ENCODE data around the gene P3R3URF. TPM values are rescaled to one million over a fixed set of nuclear protein-coding genes. Genes with fewer than 3 reads are reported as not detected.

Gene P3R3URF
- total RNA-seq, 2 donors from 2014 or later, result not detected

DNA sequence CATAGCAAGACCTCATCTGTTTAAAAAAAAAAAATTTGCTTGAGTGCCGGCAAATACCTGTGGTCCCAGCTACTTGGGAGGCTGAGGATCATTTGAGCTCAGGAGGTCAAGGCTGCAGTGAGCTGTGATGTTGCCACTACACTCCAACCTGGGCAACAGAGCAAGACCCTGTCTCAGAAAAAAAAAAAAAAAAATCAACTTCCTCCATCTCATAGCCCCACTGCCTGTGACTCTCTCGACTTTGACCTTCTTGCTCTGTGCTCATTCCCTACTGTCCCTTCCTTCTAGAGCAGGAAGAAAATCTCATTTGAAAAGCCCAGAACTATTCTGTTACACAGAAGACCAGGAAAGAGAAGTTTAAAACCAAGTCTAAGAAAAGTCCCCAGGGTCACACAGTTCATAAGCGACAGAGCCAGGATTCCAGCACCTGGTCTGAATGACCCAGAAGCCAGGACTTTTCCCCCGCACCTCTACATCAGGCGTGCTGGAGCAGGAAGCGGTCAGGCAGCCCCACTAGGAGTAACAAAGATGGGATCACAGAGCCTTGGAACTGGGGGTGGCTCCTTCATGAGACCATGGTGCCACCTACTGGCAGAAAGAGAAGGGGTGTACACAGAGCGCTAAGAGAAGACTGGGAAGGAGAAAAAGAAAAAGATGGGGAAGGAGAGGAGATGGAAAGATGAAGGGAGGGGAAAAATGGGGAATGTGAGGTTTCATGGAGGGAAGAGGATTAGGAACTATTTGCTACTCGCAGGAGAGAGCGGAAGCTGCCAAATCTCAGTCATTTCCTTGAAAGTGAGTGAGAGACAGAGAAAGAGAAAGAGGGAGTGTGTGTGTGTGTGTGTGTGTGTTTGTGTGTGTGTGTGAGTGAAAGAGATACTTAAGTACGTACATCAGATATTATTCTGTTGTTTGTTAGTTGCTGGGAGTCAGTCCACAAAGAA is 3.1 kb upstream of the P3R3URF start:
- Histone ChIP-seq H3K27me3 (ENCODE audit: control insufficient read depth, insufficient read depth, low read length, poor library complexity, severe bottlenecking) (no peaks in the 10 kb centered on the region), H3K27ac (ENCODE audit: low read depth, low read length) (no peak overlapping the region), H3K9me3 (ENCODE audit: control insufficient read depth, low read length) (no peaks in the 10 kb centered on the region), H3K4me1 (ENCODE audit: control insufficient read depth, insufficient read depth, low read length) (no peaks in the 10 kb centered on the region), H3K4me3 (ENCODE audit: low read length) (no peak overlapping the region), H3K36me3 (ENCODE audit: control insufficient read depth, insufficient read depth, low read length) (no peaks in the 10 kb centered on the region), H3K9ac (ENCODE audit: extremely low read depth, low read length, poor library complexity, severe bottlenecking) (no peak overlapping the region)
- no peak overlapping the region for H3K4me3 Mint-ChIP-seq
- TF ChIP-seq, protein P1, sequence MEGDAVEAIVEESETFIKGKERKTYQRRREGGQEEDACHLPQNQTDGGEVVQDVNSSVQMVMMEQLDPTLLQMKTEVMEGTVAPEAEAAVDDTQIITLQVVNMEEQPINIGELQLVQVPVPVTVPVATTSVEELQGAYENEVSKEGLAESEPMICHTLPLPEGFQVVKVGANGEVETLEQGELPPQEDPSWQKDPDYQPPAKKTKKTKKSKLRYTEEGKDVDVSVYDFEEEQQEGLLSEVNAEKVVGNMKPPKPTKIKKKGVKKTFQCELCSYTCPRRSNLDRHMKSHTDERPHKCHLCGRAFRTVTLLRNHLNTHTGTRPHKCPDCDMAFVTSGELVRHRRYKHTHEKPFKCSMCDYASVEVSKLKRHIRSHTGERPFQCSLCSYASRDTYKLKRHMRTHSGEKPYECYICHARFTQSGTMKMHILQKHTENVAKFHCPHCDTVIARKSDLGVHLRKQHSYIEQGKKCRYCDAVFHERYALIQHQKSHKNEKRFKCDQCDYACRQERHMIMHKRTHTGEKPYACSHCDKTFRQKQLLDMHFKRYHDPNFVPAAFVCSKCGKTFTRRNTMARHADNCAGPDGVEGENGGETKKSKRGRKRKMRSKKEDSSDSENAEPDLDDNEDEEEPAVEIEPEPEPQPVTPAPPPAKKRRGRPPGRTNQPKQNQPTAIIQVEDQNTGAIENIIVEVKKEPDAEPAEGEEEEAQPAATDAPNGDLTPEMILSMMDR (conservative IDR thresholded peaks at IDR 0.05), result peak; percentile 95
- no peaks in the 10 kb centered on the region for H3K36me3 Mint-ChIP-seq (ENCODE audit: low read depth)
- H3K4me1 Mint-ChIP-seq, result peaks cover 6% of the 10 kb centered on the region
- no peak overlapping the region for H3K27ac Mint-ChIP-seq
- peak; percentile 94 for DNase-seq
- no peaks in the 10 kb centered on the region for H3K9me3 Mint-ChIP-seq
- peaks cover 10% of the 10 kb centered on the region for H3K27me3 Mint-ChIP-seq (ENCODE audit: insufficient read depth)
- 35 to 40% methylated on average over 7 to 10 of the region's 10 CpGs for WGBS, 2 experiments (ENCODE audit: insufficient coverage in 1 of 2, insufficient read length in 1 of 2)

DNA sequence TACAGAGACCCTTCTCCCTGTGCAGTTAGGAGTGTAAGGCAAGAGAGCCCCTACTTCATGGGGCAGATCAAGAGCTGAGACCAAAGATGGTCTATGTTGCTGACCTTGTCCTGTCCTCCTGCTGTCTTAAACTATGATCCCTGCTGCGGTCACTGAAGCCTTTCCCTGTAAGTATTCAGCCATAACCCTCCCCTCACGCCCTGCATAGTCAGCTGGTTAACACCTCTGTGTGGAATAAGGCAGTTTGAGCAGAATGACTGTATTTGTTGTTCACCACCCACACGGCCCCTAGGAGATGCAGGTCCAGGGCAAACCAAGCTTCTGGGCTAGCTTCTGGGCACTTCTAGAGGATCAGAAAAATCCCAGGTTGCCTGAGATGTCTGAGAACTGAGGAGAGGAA is 1.0 kb downstream of the P3R3URF start:
- no peak overlapping the region for H3K27ac Mint-ChIP-seq
- TF ChIP-seq, protein P1 (conservative IDR thresholded peaks at IDR 0.05), result no peak

DNA sequence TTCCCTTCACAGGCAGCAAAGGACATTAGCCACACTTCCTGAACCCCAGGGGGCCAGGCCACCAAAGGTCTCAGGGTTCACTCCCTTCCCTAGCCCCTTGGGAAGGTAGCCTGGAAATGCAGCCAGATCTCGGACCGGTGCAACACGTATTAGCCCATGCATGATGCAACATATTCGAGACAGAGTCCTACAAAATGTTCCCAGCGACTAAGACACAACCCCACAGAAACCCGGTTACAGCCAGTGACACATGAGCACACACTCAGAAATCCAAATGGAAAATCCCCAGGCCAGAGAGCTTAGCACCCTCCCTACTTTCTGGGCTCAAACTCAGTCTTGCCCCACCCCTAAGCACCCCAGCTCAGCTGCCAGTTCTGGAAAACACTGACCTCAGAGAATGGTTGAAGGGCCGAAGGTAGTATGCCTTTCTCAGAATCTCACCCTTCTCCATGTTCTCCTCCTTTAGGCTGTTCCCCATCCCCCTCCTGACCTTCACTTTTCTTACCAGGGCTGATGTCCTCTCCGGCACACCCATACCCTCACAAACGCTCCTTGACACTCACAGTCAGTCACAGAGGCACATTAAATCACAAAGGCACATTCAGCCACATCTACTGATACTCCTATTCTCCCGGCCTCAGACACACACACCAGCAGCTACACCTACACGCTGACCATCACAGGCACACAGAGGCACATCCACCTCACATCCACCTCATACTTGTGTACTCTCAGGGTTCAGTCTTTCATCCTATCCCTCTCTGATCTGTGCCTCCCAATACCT is 1.6 kb downstream of the P3R3URF start, which contains the start of gene TSPAN1:
Gene TSPAN1, plus strand, starts transcription at position 640 of the 784 bp plus-strand sequence. CDS start 6,021 bp downstream, outside the sequence.
- H3K27me3 Mint-ChIP-seq (ENCODE audit: insufficient read depth), result peaks cover 10% of the 10 kb centered on the region
- Histone ChIP-seq H3K4me3 (ENCODE audit: low read length) (no peak within 1 kb of the TSS), H3K4me1 (ENCODE audit: control insufficient read depth, insufficient read depth, low read length) (no peaks in the 10 kb centered on the region), H3K9me3 (ENCODE audit: control insufficient read depth, low read length) (no peaks in the 10 kb centered on the region), H3K9ac (ENCODE audit: extremely low read depth, low read length, poor library complexity, severe bottlenecking) (no peak within 1 kb of the TSS), H3K27ac (ENCODE audit: low read depth, low read length) (peak within 1 kb of the TSS; percentile 40), H3K27me3 (ENCODE audit: control insufficient read depth, insufficient read depth, low read length, poor library complexity, severe bottlenecking) (no peaks in the 10 kb centered on the region), H3K36me3 (ENCODE audit: control insufficient read depth, insufficient read depth, low read length) (no peaks in the 10 kb centered on the region)
- H3K4me3 Mint-ChIP-seq, result no peak within 1 kb of the TSS
- 86 to 88% methylated on average over 10 to 11 of the region's 11 CpGs for WGBS, 2 experiments (ENCODE audit: insufficient coverage in 1 of 2, insufficient read length in 1 of 2)
- H3K27ac Mint-ChIP-seq, result no peak within 1 kb of the TSS
- DNase-seq, result peak; percentile 54
- TF ChIP-seq, protein P1 (conservative IDR thresholded peaks at IDR 0.05), result no peak
- H3K4me1 Mint-ChIP-seq, result no peaks in the 10 kb centered on the region
- H3K9me3 Mint-ChIP-seq, result no peaks in the 10 kb centered on the region
- H3K36me3 Mint-ChIP-seq (ENCODE audit: low read depth), result no peaks in the 10 kb centered on the region

More for the DNA sequence above, 1.0 kb downstream of the P3R3URF start:
- 89 to 93% methylated on average over 2 to 3 of the region's 3 CpGs for WGBS, 2 experiments (ENCODE audit: insufficient coverage in 1 of 2, insufficient read length in 1 of 2)
- Mint-ChIP-seq H3K36me3 (ENCODE audit: low read depth) (no peaks in the 10 kb centered on the region), H3K4me1 (no peaks in the 10 kb centered on the region), H3K4me3 (no peak overlapping the region), H3K9me3 (no peaks in the 10 kb centered on the region), H3K27me3 (ENCODE audit: insufficient read depth) (peaks cover 4% of the 10 kb centered on the region)
- peak; percentile 66 for DNase-seq
- H3K4me1 ChIP-seq (ENCODE audit: control insufficient read depth, insufficient read depth, low read length), result no peaks in the 10 kb centered on the region
- peak overlapping the region; percentile 40 for H3K27ac ChIP-seq (ENCODE audit: low read depth, low read length)
- no peaks in the 10 kb centered on the region for H3K27me3 ChIP-seq (ENCODE audit: control insufficient read depth, insufficient read depth, low read length, poor library complexity, severe bottlenecking)
- no peak overlapping the region for H3K9ac ChIP-seq (ENCODE audit: extremely low read depth, low read length, poor library complexity, severe bottlenecking)
- no peaks in the 10 kb centered on the region for H3K9me3 ChIP-seq (ENCODE audit: control insufficient read depth, low read length)
- no peak overlapping the region for H3K4me3 ChIP-seq (ENCODE audit: low read length)
- H3K36me3 ChIP-seq (ENCODE audit: control insufficient read depth, insufficient read depth, low read length), result no peaks in the 10 kb centered on the region
